ENCODE data around the gene ARNT2. TPM values are rescaled to one million over a fixed set of nuclear protein-coding genes. Genes with fewer than 3 reads are reported as not detected.

ARNT2 gene
- total and polyA plus RNA-seq, 4 experiments from 2014 or later: not detected

GRCh38 chr15:80558631-80559319 lies 154.6 kb downstream of the ARNT2 start:
- Histone ChIP-seq H3K36me3 (ENCODE audit: insufficient read depth, low read length) (no peaks in the 10 kb centered on the region), H3K27me3 (ENCODE audit: insufficient read depth, low read length) (no peaks in the 10 kb centered on the region), H3K9me3 (ENCODE audit: control insufficient read depth in 1 of 2, low read length in 2 of 2) (no peaks in the 10 kb centered on the region), H3K4me3 (ENCODE audit: low read length in 2 of 2) (no peak overlapping the region), H3K27ac (ENCODE audit: low read depth, low read length) (no peak overlapping the region), H3K4me1 (ENCODE audit: insufficient read depth, low read length) (no peaks in the 10 kb centered on the region)
- peaks cover 2 to 26% of the 10 kb centered on the region in 2 donors for H3K27me3 Mint-ChIP-seq
- intact Hi-C loops (cut with micrococcal nuclease): no loop called here
- no peak for DNase-seq
- H3K4me1 Mint-ChIP-seq: peaks cover 0 to 5% (median 0%) of the 10 kb centered on the region in 4 donors
- ChIA-PET CTCF (ENCODE audit: partially characterized antibody) (no interaction called here), POLR2A (ENCODE audit: partially characterized antibody) (no interaction called here)
- peaks cover 0 to 2% (median 0%) of the 10 kb centered on the region in 8 donors for H3K9me3 Mint-ChIP-seq
- H3K4me3 Mint-ChIP-seq: no peak overlapping the region
- H3K36me3 Mint-ChIP-seq: no peaks in the 10 kb centered on the region
- H3K27ac Mint-ChIP-seq: no peak overlapping the region

- H3K4me1 Mint-ChIP-seq: peaks cover 0 to 5% (median 0%) of the 10 kb centered on the region in 4 donors
- CTCF ChIA-PET (ENCODE audit: partially characterized antibody): no interaction called here
Observed at GRCh38 chr15:80559320-80559693, 155.1 kb downstream of the ARNT2 start.

DNA sequence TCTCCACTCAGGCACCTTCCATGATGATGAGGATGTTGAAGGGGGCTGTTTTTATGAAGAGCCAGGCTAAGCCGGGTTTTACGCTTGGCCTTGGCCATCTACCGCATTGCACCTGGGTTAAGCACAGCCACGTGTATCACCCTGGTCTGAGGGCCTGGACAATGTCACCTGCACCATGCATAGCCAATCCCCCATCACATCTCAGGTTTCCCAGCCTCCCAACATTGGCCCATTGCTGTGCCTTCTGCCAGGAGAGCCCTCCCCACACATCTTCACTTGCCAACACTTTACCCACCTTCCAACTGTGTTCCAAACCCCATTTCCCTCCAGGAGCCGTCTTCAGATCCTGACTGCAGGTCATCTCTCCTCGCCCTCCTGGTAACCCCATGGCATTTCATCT lies 155.6 kb downstream of the ARNT2 start:
- Mint-ChIP-seq H3K36me3 (no peaks in the 10 kb centered on the region), H3K9me3 (peaks cover 0 to 2% (median 0%) of the 10 kb centered on the region in 8 donors), H3K27me3 (peaks cover 2 to 29% of the 10 kb centered on the region in 2 donors), H3K27ac (no peak overlapping the region), H3K4me1 (peaks cover 0 to 5% (median 0%) of the 10 kb centered on the region in 4 donors), H3K4me3 (peak overlapping the region in 1 of 8 donors; percentile 4)
- Histone ChIP-seq H3K9me3 (ENCODE audit: control insufficient read depth in 1 of 2, low read length in 2 of 2) (no peaks in the 10 kb centered on the region), H3K27ac (ENCODE audit: low read depth, low read length) (no peak overlapping the region), H3K36me3 (ENCODE audit: insufficient read depth, low read length) (no peaks in the 10 kb centered on the region), H3K4me1 (ENCODE audit: insufficient read depth, low read length) (no peaks in the 10 kb centered on the region), H3K27me3 (ENCODE audit: insufficient read depth, low read length) (no peaks in the 10 kb centered on the region), H3K4me3 (ENCODE audit: low read length in 2 of 2) (no peak overlapping the region)
- intact Hi-C loops (cut with micrococcal nuclease): no loop called here
- ChIA-PET POLR2A (ENCODE audit: partially characterized antibody) (no interaction called here), CTCF (ENCODE audit: partially characterized antibody) (no interaction called here)
- no peak for DNase-seq

More at GRCh38 chr15:80559320-80559693, 155.1 kb downstream of the ARNT2 start:
- peaks cover 0 to 2% (median 0%) of the 10 kb centered on the region in 8 donors for H3K9me3 Mint-ChIP-seq
- H3K4me3 ChIP-seq (ENCODE audit: low read length in 2 of 2): no peak overlapping the region
- no peak for DNase-seq
- no peaks in the 10 kb centered on the region for H3K36me3 Mint-ChIP-seq
- POLR2A ChIA-PET (ENCODE audit: partially characterized antibody): no interaction called here
- H3K9me3 ChIP-seq (ENCODE audit: control insufficient read depth in 1 of 2, low read length in 2 of 2): no peaks in the 10 kb centered on the region
- H3K27me3 ChIP-seq (ENCODE audit: insufficient read depth, low read length): no peaks in the 10 kb centered on the region
- H3K36me3 ChIP-seq (ENCODE audit: insufficient read depth, low read length): no peaks in the 10 kb centered on the region
- H3K4me1 ChIP-seq (ENCODE audit: insufficient read depth, low read length): no peaks in the 10 kb centered on the region
- no peak overlapping the region for H3K4me3 Mint-ChIP-seq
- peaks cover 2 to 29% of the 10 kb centered on the region in 2 donors for H3K27me3 Mint-ChIP-seq
- H3K27ac ChIP-seq (ENCODE audit: low read depth, low read length): no peak overlapping the region
- no peak overlapping the region for H3K27ac Mint-ChIP-seq
- intact Hi-C loops (cut with micrococcal nuclease): no loop called here

GRCh38 chr15:80560601-80561400 lies 156.6 kb downstream of the ARNT2 start:
- Mint-ChIP-seq H3K36me3 (no peaks in the 10 kb centered on the region), H3K4me1 (peaks cover 0 to 5% (median 0%) of the 10 kb centered on the region in 4 donors), H3K4me3 (no peak overlapping the region), H3K27me3 (peaks cover 6 to 28% of the 10 kb centered on the region in 2 donors), H3K9me3 (no peaks in the 10 kb centered on the region), H3K27ac (peak overlapping the region in 1 of 7 donors; percentile 36)
- Histone ChIP-seq H3K9me3 (ENCODE audit: control insufficient read depth in 1 of 2, low read length in 2 of 2) (no peaks in the 10 kb centered on the region), H3K4me1 (ENCODE audit: insufficient read depth, low read length) (no peaks in the 10 kb centered on the region), H3K27me3 (ENCODE audit: insufficient read depth, low read length) (no peaks in the 10 kb centered on the region), H3K27ac (ENCODE audit: low read depth, low read length) (no peak overlapping the region), H3K4me3 (ENCODE audit: low read length in 2 of 2) (no peak overlapping the region), H3K36me3 (ENCODE audit: insufficient read depth, low read length) (no peaks in the 10 kb centered on the region)
- intact Hi-C loops (cut with micrococcal nuclease): no loop called here
- CTCF ChIA-PET (ENCODE audit: partially characterized antibody): no interaction called here
- POLR2A ChIA-PET (ENCODE audit: partially characterized antibody): no interaction called here
- DNase-seq: no peak

- H3K4me3 Mint-ChIP-seq: no peak overlapping the region
- peaks cover 0 to 5% (median 0%) of the 10 kb centered on the region in 4 donors for H3K4me1 Mint-ChIP-seq
- H3K27me3 ChIP-seq (ENCODE audit: insufficient read depth, low read length): no peaks in the 10 kb centered on the region
- ChIA-PET POLR2A (ENCODE audit: partially characterized antibody) (no interaction called here), CTCF (ENCODE audit: partially characterized antibody) (no interaction called here)
- H3K27ac Mint-ChIP-seq: no peak overlapping the region
- intact Hi-C loops (cut with micrococcal nuclease): no loop called here
- DNase-seq: no peak
- no peaks in the 10 kb centered on the region for H3K36me3 ChIP-seq (ENCODE audit: insufficient read depth, low read length)
- H3K4me1 ChIP-seq (ENCODE audit: insufficient read depth, low read length): no peaks in the 10 kb centered on the region
- H3K9me3 ChIP-seq (ENCODE audit: control insufficient read depth in 1 of 2, low read length in 2 of 2): no peaks in the 10 kb centered on the region
- no peak overlapping the region for H3K27ac ChIP-seq (ENCODE audit: low read depth, low read length)
- peaks cover 10 to 24% of the 10 kb centered on the region in 2 donors for H3K27me3 Mint-ChIP-seq
- H3K9me3 Mint-ChIP-seq: no peaks in the 10 kb centered on the region
- H3K36me3 Mint-ChIP-seq: no peaks in the 10 kb centered on the region
- no peak overlapping the region for H3K4me3 ChIP-seq (ENCODE audit: low read length in 2 of 2)
Observed at GRCh38 chr15:80561500-80561899, 157.3 kb downstream of the ARNT2 start.

DNA sequence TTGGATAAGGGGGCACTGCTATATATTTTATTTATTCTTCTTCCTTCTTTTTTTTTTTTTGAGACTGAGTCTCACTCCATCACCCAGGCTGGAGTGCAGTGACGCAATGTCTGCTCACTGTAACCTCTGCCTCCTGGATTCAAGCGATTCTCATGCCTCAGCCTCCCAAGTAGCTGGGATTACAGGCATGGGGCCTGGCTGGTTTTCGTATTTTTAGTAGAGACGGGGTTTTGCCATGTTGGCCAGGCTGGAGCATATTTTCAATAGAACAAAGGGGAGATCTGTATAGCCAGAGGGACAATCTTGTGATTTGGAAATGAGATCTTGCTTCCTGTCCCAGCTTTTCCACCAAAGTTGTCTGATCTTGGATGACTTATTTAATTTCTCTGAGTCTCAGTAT lies 157.9 kb downstream of the ARNT2 start:
- POLR2A ChIA-PET (ENCODE audit: partially characterized antibody): no interaction called here
- H3K27ac Mint-ChIP-seq: no peak overlapping the region

GRCh38 chr15:80562846-80563245 lies 158.7 kb downstream of the ARNT2 start:
- ChIA-PET POLR2A (ENCODE audit: partially characterized antibody) (no interaction called here), CTCF (ENCODE audit: partially characterized antibody) (interaction anchor here (0.9 to 1.3 kb wide), 2 partner anchors 214 to 407 kb away, joined by 3 to 5 read pairs; no protein-coding TSS in a partner anchor)
- no peaks in the 10 kb centered on the region for H3K9me3 ChIP-seq (ENCODE audit: control insufficient read depth in 1 of 2, low read length in 2 of 2)
- H3K4me1 ChIP-seq (ENCODE audit: insufficient read depth, low read length): no peaks in the 10 kb centered on the region
- no peaks in the 10 kb centered on the region for H3K27me3 ChIP-seq (ENCODE audit: insufficient read depth, low read length)
- Mint-ChIP-seq H3K9me3 (no peaks in the 10 kb centered on the region), H3K4me3 (no peak overlapping the region), H3K36me3 (no peaks in the 10 kb centered on the region), H3K4me1 (peaks cover 0 to 5% (median 0%) of the 10 kb centered on the region in 4 donors), H3K27me3 (peaks cover 10 to 25% of the 10 kb centered on the region in 2 donors), H3K27ac (no peak overlapping the region)
- no peak for DNase-seq
- no peaks in the 10 kb centered on the region for H3K36me3 ChIP-seq (ENCODE audit: insufficient read depth, low read length)
- H3K4me3 ChIP-seq (ENCODE audit: low read length in 2 of 2): no peak overlapping the region
- intact Hi-C loops (cut with micrococcal nuclease): no loop called here
- no peak overlapping the region for H3K27ac ChIP-seq (ENCODE audit: low read depth, low read length)

More for the DNA sequence above, 157.9 kb downstream of the ARNT2 start:
- CTCF ChIA-PET (ENCODE audit: partially characterized antibody): interaction anchor here (0.9 to 1.3 kb wide), 2 partner anchors 214 to 408 kb away, joined by 3 to 5 read pairs; no protein-coding TSS in a partner anchor
- DNase-seq: no peak
- Histone ChIP-seq H3K9me3 (ENCODE audit: control insufficient read depth in 1 of 2, low read length in 2 of 2) (no peaks in the 10 kb centered on the region), H3K4me3 (ENCODE audit: low read length in 2 of 2) (no peak overlapping the region), H3K27ac (ENCODE audit: low read depth, low read length) (no peak overlapping the region), H3K4me1 (ENCODE audit: insufficient read depth, low read length) (no peaks in the 10 kb centered on the region), H3K27me3 (ENCODE audit: insufficient read depth, low read length) (no peaks in the 10 kb centered on the region), H3K36me3 (ENCODE audit: insufficient read depth, low read length) (no peaks in the 10 kb centered on the region)
- H3K4me3 Mint-ChIP-seq: no peak overlapping the region
- H3K27me3 Mint-ChIP-seq: peaks cover 12 to 24% of the 10 kb centered on the region in 2 donors
- H3K4me1 Mint-ChIP-seq: peaks cover 0 to 5% (median 0%) of the 10 kb centered on the region in 4 donors
- no peaks in the 10 kb centered on the region for H3K36me3 Mint-ChIP-seq
- intact Hi-C loops (cut with micrococcal nuclease): no loop called here
- no peaks in the 10 kb centered on the region for H3K9me3 Mint-ChIP-seq
